Fibroblast of pulmonary artery (primary cell): Measurements from ENCODE around the gene MYH15.
A peak's percentile ranks its signal among the peaks of the same experiment; 100 is the strongest.
"Not testable (repeated sequence)": the region's sequence is repeated elsewhere in the genome, so short reads cannot be mapped to it uniquely, and the experiment has no call there.

Experiments used
- DNase-seq: peaks from one replicate; pipeline ENCODE4 v3.0.0-alpha.2; 2010; ENCODE audit warnings: low read depth
- H3K4me3 ChIP-seq: replicated peaks from 2 replicates; pipeline ENCODE4 v1.5.1; 2011; ENCODE audit warnings: low read depth, mild to moderate bottlenecking, control low read depth, low read length, moderate library complexity
- CTCF ChIP-seq: IDR thresholded peaks from 2 replicates; pipeline ENCODE4 v1.5.1; 2011; ENCODE audit warnings: mild to moderate bottlenecking, control low read depth, low read length, inconsistent platforms; ENCODE audit errors: missing control alignments

MYH15 gene

GRCh38 chr3:108389372-108389771, 121.0 kb downstream of the MYH15 start:
- no peak for DNase-seq
- TF ChIP-seq CTCF = no peak

GRCh38 chr3:108388136-108389132, 122.0 kb downstream of the MYH15 start:
- TF ChIP-seq CTCF = no peak
- H3K4me3 ChIP-seq = no peak overlapping the region
- no peak for DNase-seq

More at GRCh38 chr3:108389372-108389771, 121.0 kb downstream of the MYH15 start:
- H3K4me3 ChIP-seq = no peak overlapping the region

- H3K4me3 ChIP-seq = no peak overlapping the region
- no peak for DNase-seq
- TF ChIP-seq CTCF = no peak
Measured at GRCh38 chr3:108387063-108387462, 123.3 kb downstream of the MYH15 start.

GRCh38 chr3:108383306-108383705, 127.1 kb downstream of the MYH15 start:
- DNase-seq = no peak
- no peak for TF ChIP-seq CTCF
- H3K4me3 ChIP-seq = no peak overlapping the region

GRCh38 chr3:108381529-108382140, 128.8 kb downstream of the MYH15 start:
- no peak for TF ChIP-seq CTCF
- peak; percentile 12 for DNase-seq
- H3K4me3 ChIP-seq = no peak overlapping the region

- no peak overlapping the region for H3K4me3 ChIP-seq
- no peak for DNase-seq
- no peak for TF ChIP-seq CTCF
Measured at GRCh38 chr3:108380128-108380795, 130.1 kb downstream of the MYH15 start.

GRCh38 chr3:108378952-108379342, 131.4 kb downstream of the MYH15 start:
- H3K4me3 ChIP-seq = not testable (repeated sequence)

More at GRCh38 chr3:108378952-108379342, 131.4 kb downstream of the MYH15 start:
- not testable (repeated sequence) for DNase-seq
